ENCODE results near the gene S1PR2. TPM values are rescaled to one million over a fixed set of nuclear protein-coding genes. Genes with fewer than 3 reads are reported as not detected.

Gene S1PR2, protein sequence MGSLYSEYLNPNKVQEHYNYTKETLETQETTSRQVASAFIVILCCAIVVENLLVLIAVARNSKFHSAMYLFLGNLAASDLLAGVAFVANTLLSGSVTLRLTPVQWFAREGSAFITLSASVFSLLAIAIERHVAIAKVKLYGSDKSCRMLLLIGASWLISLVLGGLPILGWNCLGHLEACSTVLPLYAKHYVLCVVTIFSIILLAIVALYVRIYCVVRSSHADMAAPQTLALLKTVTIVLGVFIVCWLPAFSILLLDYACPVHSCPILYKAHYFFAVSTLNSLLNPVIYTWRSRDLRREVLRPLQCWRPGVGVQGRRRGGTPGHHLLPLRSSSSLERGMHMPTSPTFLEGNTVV
- 14.1 and 14.8 TPM in 2 replicates for total RNA-seq

DNA sequence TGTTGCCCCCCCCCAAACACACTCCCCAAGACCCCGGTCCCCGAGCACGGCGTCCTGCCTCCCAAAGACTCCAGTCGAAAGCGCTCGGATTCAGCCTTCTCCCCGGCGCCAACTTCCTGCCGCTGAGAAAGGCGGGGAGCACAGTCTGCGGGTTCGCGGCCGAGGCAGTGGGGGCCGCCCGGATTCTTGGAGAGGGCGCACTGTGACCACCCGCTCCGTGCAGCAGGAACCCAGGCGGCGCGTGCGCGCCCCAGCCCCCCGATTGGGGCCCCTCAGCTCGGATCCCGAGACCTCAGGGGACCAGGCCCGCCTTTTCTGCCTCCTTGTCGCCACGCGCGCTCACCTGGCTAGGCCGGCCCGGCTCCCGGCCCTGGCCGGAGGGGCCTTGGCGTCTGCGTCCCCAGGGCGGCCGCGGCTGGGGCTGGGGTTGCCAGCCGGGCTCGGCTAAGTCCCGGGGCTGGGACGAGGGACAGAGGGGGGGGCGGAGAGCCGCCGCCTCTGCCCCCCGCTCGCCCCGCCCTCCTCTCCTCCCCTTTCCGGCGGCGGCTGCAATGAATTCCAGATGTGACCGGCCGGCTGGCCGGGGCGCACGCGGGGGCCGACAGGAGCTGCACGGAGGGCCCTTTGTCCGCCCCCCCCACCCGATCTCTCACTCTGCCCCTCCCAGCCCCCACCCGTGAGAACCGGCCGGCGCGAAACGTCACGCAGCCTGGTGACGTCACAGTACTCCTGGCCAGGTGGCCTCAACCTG is at the start of gene S1PR2:
Gene S1PR2 (minus strand): TSS at position 471 of the 751 bp plus-strand sequence. CDS start 6,426 bp downstream, outside the sequence.

DNA sequence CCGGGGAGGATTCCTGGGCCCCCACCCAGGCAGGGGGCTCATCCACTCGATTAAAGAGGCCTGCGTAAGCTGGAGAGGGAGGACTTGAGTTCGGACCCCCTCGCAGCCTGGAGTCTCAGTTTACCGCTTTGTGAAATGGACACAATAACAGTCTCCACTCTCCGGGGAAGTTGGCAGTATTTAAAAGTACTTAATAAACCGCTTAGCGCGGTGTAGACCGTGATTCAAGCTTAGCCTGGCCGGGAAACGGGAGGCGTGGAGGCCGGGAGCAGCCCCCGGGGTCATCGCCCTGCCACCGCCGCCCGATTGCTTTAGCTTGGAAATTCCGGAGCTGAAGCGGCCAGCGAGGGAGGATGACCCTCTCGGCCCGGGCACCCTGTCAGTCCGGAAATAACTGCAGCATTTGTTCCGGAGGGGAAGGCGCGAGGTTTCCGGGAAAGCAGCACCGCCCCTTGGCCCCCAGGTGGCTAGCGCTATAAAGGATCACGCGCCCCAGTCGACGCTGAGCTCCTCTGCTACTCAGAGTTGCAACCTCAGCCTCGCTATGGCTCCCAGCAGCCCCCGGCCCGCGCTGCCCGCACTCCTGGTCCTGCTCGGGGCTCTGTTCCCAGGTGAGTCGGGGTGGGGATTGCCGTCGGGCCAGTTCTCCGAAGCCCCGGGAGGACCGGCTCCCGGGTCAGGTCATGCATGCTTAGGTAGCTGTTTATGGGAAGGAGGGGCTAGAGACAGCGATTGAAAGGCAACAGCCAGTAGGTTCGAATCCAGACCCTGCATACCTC is 39.7 kb upstream of the S1PR2 start, which contains the start of gene ICAM1:
Gene ICAM1 (plus strand): TSS at position 505 of the 779 bp plus-strand sequence. CDS start 40 bp downstream, at position 545.

DNA sequence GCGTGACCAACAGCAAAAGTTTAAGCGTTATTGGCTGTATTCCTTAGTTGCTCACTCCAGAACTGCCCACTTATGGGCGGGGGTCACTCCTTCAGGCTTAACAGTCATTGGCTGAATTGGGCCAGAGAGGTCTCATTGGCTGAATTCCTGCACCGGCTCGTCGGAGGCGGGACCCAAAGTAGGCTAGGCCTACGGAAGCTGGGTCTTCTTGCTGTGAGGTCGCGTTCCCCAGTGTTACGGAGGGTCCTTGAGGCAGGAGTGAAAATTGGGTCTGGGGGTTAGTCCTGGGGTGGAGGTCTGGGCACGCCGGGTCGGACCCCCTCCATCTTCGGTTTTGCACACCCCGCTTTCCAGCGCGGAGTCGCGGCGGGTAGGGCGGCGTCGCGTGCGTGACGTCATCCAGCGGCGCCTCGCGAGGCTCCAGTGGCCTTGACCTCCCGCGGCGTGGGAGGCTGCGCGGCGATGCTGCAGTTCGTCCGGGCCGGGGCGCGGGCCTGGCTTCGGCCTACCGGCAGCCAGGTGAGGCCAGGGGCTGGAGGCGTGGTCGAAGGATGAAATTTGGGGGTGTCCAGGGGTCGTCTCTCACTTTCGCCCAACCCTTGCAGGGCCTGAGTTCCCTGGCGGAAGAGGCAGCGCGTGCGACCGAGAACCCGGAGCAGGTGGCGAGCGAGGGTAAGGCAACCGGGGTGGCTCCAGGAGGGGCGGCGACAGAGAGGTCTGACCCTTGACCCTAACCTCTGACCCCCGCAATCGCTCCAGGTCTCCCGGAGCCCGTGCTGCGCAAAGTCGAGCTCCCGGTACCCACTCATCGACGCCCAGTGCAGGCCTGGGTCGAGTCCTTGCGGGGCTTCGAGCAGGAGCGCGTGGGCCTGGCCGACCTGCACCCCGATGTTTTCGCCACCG is 20.9 kb upstream of the S1PR2 start, which contains the start of gene MRPL4:
Gene MRPL4 (plus strand): TSS at position 423 of the 903 bp plus-strand sequence. CDS start 40 bp downstream, at position 463.

DNA sequence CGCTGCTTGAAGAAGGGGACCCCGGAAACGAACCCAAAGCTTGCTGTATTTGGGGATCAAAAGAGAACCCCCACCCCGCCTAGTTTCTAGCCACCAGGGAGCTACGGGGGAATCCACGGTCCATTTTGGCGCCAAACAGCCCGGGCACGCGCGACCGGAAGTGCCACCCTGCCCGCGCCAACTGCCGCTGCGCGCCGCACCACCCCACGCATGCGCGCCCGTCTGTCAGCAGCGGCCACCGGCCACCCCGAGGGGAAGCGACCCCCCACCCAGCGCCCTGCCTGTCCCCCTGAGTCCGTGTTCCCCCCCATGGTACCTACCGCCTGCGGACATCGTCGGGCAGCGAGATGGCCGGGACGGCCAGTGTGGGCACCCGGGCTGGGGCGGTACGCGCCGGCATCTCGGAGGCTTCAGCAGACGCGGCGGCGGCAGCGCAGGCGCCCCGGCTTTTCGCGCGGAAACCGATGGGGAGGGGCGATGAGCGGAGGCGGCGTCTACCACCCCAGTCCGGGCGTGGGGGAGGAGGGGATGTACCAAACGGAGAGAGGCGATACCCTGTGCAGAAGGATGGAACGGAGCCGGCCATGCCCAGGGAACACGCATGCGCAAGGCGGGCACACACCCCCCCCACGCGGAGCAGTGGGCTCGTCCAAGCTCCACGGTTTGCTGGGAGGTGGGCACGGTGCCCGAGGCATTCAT is 36.5 kb downstream of the S1PR2 start, which contains the start of gene DNMT1:
Gene DNMT1 (minus strand): TSS at position 454 of the 699 bp plus-strand sequence. CDS start 54 bp downstream, at position 400.

Other genes starting within 250 kb of the S1PR2 start
- gene COL5A3, start 220.8 kb downstream of the S1PR2 start, total RNA-seq: 0.34 and 0.59 TPM in 2 replicates
- gene RDH8, start 217.8 kb downstream of the S1PR2 start, total RNA-seq: not detected in 2 replicates
- gene SHFL, start 145.0 kb downstream of the S1PR2 start, total RNA-seq: 10.7 and 11.4 TPM in 2 replicates
- gene ANGPTL6, start 128.7 kb downstream of the S1PR2 start, total RNA-seq: not detected in 2 replicates
- 33.3 and 39.4 TPM in 2 replicates for gene PPAN, start 125.0 kb downstream of the S1PR2 start, total RNA-seq
- 0.50 and 1.2 TPM in 2 replicates for gene P2RY11, start 119.6 kb downstream of the S1PR2 start, total RNA-seq
- 309 and 314 TPM in 2 replicates for gene EIF3G, start 111.4 kb downstream of the S1PR2 start, total RNA-seq
- gene DNMT1, start 36.4 kb downstream of the S1PR2 start, total RNA-seq: 119 and 123 TPM in 2 replicates
- 116 and 127 TPM in 2 replicates for gene MRPL4, start 20.9 kb upstream of the S1PR2 start, total RNA-seq
- gene ICAM1, start 39.8 kb upstream of the S1PR2 start, total RNA-seq: 13.2 and 13.6 TPM in 2 replicates
- gene ICAM4, start 55.6 kb upstream of the S1PR2 start, total RNA-seq: 3.9 and 4.6 TPM in 2 replicates
- 2.9 and 3.6 TPM in 2 replicates for gene ICAM5, start 58.6 kb upstream of the S1PR2 start, total RNA-seq
- 0.59 and 0.67 TPM in 2 replicates for gene ZGLP1, start 78.5 kb upstream of the S1PR2 start, total RNA-seq
- gene FDX2, start 84.7 kb upstream of the S1PR2 start, total RNA-seq: 26.9 and 33.8 TPM in 2 replicates
- 28.7 and 32.1 TPM in 2 replicates for gene RAVER1, start 102.2 kb upstream of the S1PR2 start, total RNA-seq
- gene ICAM3, start 108.3 kb upstream of the S1PR2 start, total RNA-seq: 6.9 and 9.8 TPM in 2 replicates
- gene TYK2, start 149.2 kb upstream of the S1PR2 start, total RNA-seq: 95.3 and 129 TPM in 2 replicates
- 195 and 209 TPM in 2 replicates for gene CDC37, start 172.2 kb upstream of the S1PR2 start, total RNA-seq
- gene PDE4A, start 189.2 kb upstream of the S1PR2 start, total RNA-seq: 3.4 and 4.8 TPM in 2 replicates